GM19395 (cell line): ENCODE data around the gene SULT1A2.
"Not testable (repeated sequence)": the region's sequence is repeated elsewhere in the genome, so short reads cannot be mapped to it uniquely, and the experiment has no call there.

Experiments used
- ATAC-seq: cut with Tn5 transposase; IDR thresholded peaks from one replicate; pipeline ENCODE4 v1.9.1; 2021; ENCODE audit warnings: mild to moderate bottlenecking, moderate library complexity; ENCODE audit not compliant: unreplicated experiment

SULT1A2 gene

DNA sequence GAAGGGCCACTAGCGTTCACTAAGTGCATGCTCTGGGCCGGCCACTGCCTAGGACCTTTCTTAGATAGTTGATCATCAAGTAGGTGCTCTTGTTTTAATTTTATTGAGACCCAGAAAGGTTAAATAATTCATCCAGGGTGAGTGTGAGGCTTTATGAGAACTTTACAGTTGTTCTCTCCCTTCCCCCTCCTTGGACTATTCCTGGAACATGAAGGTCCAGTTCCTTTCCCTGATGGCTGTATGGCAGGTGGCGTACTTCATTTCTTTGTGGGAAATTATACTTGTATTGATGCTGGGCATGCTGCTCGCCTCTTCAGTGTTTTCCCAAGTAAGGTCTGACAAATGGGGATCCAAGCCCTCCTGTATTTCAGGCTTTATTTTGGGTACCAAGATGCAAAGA, 34.7 kb downstream of the SULT1A2 start:
- ATAC-seq = no peak

DNA sequence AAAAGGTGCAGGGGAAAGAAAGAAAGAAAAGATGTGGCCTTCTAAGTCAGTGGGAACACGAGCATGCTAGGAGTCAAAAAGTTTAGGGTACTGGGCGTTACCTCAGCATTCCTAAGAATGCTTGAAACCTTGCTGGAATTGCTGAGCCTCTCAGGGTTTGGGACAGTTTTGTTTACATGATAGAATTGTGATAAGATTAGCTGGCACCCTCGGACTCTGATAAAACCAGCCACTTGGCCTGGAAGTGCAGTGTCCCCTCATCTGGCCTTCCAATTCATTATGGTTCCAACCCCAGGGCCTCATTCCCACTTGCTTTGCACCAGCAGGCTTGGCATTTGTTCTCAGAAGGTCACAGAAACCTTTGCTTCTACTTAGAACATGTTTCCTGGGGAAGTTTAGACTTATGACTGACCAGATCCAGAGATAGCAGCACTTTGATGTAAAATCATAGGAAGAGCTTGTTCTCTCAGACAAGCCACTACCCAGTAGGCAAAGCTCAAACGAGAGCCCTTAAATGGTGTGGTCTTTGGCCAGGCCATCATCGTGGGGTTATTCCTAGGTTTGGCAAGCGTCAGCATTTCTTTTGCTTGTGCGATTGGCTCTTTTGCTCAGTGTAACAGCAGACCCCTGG, 35.2 kb downstream of the SULT1A2 start:
- ATAC-seq = no peak

DNA sequence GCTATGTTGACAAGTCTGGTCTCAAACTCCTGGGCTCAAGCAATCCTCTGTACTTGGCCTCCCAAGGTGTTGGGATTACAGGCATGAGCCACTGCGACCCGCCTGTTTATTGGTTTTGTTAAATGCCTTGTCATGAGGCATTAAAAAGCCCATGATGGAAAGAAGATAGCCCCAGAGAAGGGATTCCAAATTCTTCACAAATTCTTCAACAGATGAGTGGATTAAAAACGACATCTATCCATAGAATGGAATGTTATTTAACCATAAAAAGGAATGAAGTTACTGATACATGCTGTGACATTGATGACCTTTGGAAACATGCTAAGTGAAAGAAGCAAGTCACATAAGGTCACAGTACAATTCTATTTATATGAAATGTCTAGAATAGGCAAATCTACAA, 38.4 kb downstream of the SULT1A2 start:
- ATAC-seq = no peak

DNA sequence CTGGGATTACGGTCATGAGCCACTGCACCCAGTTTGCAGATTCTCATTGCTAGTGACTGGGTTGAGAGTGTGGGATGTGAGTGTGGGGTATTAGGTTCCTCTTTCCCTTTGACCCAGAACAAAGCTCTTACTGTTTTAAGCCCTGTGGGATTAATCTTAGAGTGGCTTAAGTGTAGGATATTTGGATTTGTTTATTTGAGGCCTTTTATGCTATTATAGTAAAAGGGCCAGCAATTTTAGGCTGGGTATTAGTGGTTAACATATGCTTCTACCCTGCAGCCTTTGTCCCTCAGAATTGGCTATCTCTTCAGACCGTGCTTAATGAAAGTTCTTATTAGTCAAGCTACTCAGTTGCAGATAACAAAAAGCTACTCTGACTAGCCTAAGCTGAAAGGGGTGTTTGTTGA, 39.9 kb downstream of the SULT1A2 start:
- no peak for ATAC-seq

DNA sequence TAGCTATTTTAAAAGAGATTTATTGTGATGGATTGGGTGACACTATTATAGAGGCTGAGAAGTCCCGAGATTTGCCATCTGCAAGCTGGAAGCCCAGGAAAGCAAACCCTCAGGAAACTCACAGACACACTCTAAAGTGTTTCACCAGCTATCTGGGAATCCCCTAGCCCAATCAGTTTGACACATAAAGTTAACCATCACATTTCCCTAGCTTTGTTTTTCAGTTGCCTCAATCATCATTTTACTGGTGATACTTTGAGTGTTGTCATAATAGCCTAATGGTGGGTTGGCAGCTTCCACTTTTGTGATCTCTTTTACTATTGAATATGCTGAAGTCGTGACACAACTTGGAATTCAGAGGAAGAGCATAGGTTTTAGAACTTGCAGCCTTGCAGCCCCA, 41.3 kb downstream of the SULT1A2 start:
- no peak for ATAC-seq

DNA sequence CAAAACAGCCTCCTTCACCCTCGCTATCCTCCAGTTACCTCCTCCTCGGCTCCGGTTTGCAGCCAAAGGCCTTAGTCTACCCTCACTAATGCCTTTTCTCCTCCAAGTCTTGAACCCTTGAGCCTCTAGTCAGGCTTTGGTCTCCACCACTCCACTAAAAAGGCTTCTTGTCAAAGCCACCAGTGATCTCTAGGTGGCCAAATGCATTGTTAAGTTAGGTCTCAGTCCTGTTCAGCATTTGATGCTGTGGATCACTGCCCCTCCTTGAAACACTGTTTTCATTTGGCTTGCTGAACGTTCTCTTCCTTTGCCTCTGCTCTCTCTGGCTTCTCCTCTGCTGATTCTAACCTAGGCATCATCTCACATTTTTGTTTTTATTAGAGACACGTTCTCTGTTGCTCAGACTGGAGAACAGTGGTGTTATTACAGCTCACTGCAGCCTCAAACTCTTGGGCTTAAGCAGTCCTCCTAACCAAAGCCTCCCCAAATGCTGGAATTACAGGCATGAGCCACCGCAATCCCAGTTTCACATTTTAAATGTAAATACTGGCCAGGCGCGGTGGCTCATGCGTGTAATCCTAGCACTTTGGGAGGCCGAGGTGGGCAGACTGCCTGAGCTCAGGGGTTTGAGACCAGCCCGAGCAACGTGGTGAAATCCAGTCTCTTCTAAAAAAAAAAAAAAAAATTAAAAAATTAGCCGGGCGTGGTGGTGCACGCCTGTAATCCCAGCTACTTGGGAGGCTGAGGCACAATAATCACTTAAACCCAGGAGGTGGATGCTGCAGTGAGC, 42.0 kb downstream of the SULT1A2 start:
- no peak for ATAC-seq

DNA sequence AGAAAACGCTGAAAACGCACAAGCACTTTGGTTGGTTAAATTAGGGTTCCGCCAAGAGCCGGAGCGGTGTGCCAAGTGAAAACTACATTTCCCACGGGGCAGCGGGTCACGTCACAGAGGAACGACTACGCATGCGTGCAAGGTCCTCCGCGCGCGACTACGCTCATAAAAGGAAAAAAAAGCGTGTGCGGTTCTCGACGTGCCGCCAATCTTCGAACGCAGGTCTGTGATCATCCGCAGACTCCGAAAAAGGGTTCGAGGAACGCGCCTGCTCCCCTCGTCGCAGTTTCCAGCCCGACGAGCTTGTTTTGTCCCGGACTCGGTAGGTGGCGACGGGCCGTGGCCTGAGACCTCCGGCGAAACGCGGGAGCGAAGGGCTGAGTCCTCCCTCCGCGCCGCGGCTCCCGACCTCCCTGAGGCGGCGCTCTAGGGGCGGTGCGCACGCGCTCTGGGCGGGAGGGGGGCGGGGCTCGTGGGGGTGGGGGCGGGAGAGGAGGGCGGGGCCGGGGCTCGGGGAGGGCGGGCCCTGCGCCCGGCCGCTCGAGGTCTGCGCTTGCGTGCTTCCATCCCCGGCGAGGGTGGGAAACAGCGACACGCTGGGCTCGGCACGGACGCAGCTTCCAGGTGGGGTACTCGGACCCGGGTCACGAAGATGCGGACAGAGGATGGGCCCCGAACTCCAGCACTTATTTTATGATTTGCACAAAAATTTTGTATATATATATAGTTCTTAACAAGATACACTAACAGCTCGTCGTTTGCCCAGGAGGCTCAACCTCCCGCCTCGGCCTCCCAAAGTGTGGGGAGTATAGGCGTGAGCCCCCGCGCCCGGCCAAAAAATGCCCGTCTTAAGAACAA, 42.8 kb downstream of the SULT1A2 start, which contains the start of gene SGF29:
SGF29 (plus strand) TSS at position 145 of the 858 bp plus-strand sequence. CDS start 27,150 bp downstream, outside the sequence.
- peak; percentile 79 for ATAC-seq

DNA sequence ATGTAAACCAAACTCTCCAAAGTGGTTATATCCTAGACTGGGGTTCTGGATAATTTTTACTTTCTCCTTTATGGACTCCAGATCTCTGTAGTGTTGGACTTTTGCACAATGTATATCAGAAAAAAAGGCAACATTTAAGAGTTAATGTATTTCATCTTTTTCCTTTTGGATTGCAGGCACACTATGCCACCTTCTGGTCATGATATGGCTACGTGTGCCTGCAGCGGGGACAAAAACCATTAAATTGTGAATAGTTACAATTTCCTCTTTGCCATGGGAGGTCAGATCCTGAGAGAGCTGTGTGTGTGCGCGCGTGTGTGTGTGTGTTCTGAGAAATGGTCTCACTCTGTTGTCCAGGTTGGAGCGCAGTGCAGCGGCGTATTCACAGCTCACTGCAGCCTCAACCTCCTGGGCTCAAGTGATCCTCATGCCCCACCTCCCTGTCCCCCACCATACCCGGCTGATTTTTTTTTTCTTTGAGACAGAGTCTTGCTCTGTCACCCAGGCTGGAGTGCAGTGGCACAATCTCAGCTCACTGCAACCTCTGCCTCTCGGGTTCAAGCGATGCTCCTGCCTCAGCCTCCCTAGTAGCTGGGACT, 47.5 kb downstream of the SULT1A2 start:
- ATAC-seq = no peak

DNA sequence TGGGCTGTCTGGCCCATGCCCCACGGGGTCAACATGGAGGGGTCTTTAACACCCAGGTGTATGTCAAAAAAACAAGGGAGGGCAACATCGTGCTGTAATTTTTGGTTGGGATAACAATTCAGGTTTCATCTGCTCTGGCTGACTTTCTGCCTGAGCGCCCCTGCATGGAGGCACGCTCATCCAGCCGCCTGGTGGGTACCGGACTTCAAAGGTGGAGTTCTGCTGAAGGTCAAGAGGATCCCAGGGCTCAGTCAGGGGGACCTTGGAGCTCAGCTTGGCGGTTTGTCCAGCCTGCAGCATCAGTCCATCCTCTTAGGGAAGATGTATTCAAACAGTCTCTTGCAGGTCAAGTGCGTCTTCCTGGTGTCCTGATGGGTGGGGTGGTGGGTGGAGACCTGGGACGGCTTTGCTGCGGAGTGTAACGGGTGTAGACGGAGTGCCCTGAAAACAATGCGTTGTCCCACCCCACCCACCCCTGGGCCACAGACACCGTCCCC, 48.5 kb downstream of the SULT1A2 start:
- no peak for ATAC-seq

DNA sequence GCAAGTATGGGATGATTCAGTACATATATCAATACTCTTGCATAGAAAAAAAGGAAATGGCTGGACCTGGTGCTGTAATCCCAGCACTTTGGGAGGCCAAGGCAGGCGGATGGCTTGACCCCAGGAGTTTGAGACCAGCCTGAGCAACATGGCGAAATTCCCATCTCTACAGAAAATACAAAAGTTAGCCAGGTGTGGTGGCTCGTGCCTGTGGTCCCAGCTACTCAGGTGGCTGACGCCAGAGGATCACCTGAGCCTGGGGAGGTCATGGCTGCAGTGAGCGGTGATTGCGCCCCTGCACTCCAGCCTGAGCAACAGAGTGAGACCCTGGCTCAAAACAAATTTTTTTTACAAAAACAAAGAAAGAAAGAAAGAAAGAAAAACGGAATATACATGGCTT, 50.2 kb downstream of the SULT1A2 start:
- ATAC-seq = no peak

DNA sequence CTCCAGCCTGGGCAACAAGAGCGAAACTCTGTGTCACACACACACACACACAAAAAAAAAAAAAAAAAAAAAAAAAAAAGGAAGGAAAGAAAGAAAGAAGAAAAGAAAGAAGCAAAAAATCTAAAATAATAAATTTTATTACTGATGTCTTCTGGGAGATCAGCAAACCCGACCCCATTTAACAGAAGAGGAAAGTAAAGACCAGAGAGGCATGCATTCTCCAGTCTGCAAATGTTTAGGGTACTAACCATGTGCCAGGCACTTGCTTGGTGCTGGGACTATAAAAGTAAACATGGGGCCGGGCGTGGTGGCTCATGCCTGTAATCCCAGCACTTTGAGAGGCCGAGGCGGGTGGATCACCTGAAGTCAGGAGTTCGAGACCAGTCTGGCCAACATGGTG, 50.9 kb downstream of the SULT1A2 start:
- not testable (repeated sequence) for ATAC-seq

DNA sequence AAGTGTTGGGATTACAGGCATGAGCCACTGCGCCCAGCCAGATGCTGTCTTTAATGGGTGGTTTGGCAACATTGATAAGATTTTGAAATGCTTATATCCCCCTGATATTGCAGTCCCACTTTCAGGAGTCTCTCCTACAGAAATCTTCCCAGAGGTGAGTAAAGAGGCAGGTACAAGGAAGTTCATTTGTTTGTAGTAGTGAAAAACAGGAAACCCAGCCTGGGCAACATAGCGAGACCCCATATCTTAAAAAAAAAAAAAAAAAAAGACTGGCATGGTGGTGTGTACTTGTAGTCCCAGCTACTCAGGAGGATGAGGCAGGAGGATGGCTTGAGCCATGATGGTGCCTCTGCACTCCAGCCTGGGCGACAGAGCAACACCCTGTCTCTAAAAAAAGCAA, 51.9 kb downstream of the SULT1A2 start:
- no peak for ATAC-seq

DNA sequence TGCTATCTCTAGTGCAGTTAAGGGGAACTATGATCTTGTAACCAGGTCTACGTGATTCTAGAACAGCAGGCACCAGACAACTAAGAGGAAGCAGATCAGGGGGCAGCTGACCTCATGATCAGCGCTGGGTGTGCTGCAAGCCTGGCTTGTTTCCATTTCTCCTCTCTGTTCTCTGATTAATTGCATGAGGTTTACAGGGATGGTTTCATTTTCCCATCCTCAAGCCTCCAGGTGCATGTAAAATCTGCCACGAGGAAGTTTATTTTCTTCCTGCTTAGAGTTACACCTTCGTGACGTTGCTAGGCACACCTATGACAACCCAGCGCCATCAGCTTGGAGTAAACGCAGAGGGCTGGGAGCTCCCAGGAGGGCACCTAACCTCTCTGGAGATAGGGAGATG, 53.8 kb downstream of the SULT1A2 start:
- ATAC-seq = no peak

DNA sequence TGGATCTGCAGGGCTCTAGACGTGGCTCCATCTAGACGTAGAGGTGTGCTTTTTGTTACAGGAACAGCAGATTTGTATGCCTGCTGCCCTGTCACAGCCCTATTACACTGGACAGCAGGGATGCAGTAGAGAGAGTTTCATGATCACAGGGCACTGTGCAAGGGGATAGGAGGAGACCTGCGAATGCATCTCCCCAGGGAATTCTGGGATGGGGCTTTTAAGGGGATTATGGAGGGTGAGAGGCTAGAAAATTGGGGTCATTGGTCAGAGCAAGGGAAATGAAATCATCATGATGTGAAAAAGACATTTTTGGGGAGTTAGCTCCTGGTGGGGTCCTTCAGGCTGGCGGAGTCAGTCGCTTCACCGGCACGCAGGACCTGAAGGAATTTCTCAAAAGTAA, 54.2 kb downstream of the SULT1A2 start:
- no peak for ATAC-seq
